HG03521 (cell line): ENCODE measurements around the gene KCNMA1.

Source experiments
- ATAC-seq: cut with Tn5 transposase; IDR thresholded peaks from one replicate; pipeline ENCODE4 v1.9.1; 2021; ENCODE audit warnings: mild to moderate bottlenecking, moderate library complexity; ENCODE audit not compliant: unreplicated experiment

Gene KCNMA1

GRCh38 chr10:77383861-77384553 is 253.6 kb downstream of the KCNMA1 start:
- no peak for ATAC-seq

GRCh38 chr10:77381750-77382149 is 255.9 kb downstream of the KCNMA1 start:
- no peak for ATAC-seq

GRCh38 chr10:77380723-77381122 is 256.9 kb downstream of the KCNMA1 start:
- no peak for ATAC-seq

GRCh38 chr10:77380191-77380590 is 257.4 kb downstream of the KCNMA1 start:
- no peak for ATAC-seq

GRCh38 chr10:77378366-77379349 is 258.9 kb downstream of the KCNMA1 start:
- no peak for ATAC-seq

GRCh38 chr10:77377678-77378352 is 259.8 kb downstream of the KCNMA1 start:
- no peak for ATAC-seq

GRCh38 chr10:77377034-77377433 is 260.6 kb downstream of the KCNMA1 start:
- no peak for ATAC-seq

GRCh38 chr10:77374189-77374656 is 263.4 kb downstream of the KCNMA1 start:
- no peak for ATAC-seq

- ATAC-seq = no peak
These were observed 265.5 kb downstream of the KCNMA1 start for GRCh38 chr10:77371848-77372799.

- no peak for ATAC-seq
These were observed 266.2 kb downstream of the KCNMA1 start for GRCh38 chr10:77371421-77371820.

GRCh38 chr10:77368006-77368405 is 269.6 kb downstream of the KCNMA1 start:
- ATAC-seq = no peak

- ATAC-seq = no peak
These were observed 274.4 kb downstream of the KCNMA1 start for GRCh38 chr10:77363210-77363609.

GRCh38 chr10:77361831-77362230 is 275.8 kb downstream of the KCNMA1 start:
- no peak for ATAC-seq

- no peak for ATAC-seq
These were observed 276.2 kb downstream of the KCNMA1 start for GRCh38 chr10:77361426-77361825.

GRCh38 chr10:77360835-77361234 is 276.8 kb downstream of the KCNMA1 start:
- ATAC-seq = no peak

GRCh38 chr10:77359950-77360520 is 277.6 kb downstream of the KCNMA1 start:
- no peak for ATAC-seq

GRCh38 chr10:77359287-77359691 is 278.3 kb downstream of the KCNMA1 start:
- ATAC-seq = no peak

GRCh38 chr10:77358656-77359055 is 279.0 kb downstream of the KCNMA1 start:
- no peak for ATAC-seq

GRCh38 chr10:77357611-77358310 is 279.8 kb downstream of the KCNMA1 start:
- no peak for ATAC-seq
